Measurements from ENCODE around the gene MCRIP2.

DNA sequence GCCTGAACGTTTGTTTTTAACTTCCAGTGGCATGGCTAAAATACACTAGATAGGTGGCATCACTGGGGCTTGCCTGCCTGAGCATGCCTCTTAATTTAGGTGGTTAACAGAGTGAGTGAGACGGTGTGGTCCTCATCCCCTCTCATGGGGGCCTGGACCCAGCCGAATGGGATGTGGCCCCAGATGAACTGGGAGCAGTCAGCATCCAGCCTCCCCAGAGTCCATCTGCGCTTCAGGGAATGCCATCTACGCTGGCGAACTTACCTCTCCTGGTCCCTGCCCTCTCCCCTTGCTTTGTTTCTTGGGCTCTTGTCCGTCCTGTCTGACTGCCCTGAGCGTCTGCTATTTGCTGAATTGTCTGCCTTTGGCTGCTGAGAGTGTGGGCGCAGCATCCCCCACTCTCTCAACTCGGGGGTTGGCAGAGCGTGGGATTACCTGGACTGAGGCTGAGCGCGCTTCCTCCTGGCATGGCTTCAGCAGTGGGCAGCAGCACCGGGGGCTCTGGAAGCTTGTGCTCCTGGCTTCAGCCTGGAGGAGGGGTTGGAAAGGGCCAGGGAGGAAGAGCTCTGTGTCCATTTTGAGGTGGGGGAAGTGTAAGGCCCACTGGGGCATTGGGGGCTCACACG lies 49.6 kb upstream of the MCRIP2 start:
- TF ChIP-seq, protein P1, sequence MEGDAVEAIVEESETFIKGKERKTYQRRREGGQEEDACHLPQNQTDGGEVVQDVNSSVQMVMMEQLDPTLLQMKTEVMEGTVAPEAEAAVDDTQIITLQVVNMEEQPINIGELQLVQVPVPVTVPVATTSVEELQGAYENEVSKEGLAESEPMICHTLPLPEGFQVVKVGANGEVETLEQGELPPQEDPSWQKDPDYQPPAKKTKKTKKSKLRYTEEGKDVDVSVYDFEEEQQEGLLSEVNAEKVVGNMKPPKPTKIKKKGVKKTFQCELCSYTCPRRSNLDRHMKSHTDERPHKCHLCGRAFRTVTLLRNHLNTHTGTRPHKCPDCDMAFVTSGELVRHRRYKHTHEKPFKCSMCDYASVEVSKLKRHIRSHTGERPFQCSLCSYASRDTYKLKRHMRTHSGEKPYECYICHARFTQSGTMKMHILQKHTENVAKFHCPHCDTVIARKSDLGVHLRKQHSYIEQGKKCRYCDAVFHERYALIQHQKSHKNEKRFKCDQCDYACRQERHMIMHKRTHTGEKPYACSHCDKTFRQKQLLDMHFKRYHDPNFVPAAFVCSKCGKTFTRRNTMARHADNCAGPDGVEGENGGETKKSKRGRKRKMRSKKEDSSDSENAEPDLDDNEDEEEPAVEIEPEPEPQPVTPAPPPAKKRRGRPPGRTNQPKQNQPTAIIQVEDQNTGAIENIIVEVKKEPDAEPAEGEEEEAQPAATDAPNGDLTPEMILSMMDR (IDR thresholded peaks at IDR 0.05), result no peak
- no peak for TF ChIP-seq POLR2A (IDR thresholded peaks at IDR 0.05)

All from right lobe of liver (tissue), 4 donors.